ENCODE data around the gene PTGER3.
A peak's percentile ranks its signal among the peaks of the same experiment; 100 is the strongest.
"Not testable (repeated sequence)": the region's sequence is repeated elsewhere in the genome, so short reads cannot be mapped to it uniquely, and the experiment has no call there.

PTGER3 gene

DNA sequence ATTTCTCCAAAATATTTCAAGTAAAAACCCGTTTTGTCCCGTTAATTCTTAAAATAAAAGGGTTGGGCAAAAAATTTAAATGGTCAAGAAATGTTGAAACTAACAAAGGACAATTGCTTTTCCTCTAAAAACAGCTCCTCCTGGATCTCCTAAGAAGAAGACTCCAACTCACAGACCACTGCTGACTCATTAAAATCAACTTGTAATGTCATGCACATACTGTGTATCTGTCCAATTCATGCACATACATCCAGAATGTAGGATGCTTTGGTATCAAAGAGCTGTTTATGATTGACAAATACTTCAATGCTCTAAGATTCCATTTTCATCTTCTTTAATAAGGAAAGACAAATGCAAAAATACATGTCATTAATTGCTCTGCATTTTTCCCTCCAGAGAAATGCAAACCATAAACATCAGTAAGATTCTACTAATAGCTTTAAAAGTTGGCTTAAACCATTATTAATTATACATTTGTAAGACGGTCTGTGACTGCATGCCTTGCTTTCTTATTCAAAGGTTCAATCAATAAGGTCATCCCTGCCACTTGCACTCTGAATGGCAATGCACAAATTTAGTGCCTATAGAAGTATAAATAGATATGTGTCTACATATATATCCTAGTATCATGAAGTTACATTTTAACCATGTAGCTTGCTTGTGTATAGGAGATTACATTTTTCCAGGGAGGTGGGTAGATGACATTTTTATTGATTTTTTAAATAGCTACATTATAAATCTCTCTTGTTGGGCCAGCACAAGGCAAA is 44.7 kb downstream of the PTGER3 start:
- no peak for DNase-seq (ENCODE audit: low read depth, low spot score)

GRCh38 chr1:71001624-71002023 is 46.0 kb downstream of the PTGER3 start:
- no peak for DNase-seq (ENCODE audit: low read depth, low spot score)

GRCh38 chr1:70997793-70998192 is 49.8 kb downstream of the PTGER3 start:
- no peak for DNase-seq (ENCODE audit: low read depth, low spot score)

DNA sequence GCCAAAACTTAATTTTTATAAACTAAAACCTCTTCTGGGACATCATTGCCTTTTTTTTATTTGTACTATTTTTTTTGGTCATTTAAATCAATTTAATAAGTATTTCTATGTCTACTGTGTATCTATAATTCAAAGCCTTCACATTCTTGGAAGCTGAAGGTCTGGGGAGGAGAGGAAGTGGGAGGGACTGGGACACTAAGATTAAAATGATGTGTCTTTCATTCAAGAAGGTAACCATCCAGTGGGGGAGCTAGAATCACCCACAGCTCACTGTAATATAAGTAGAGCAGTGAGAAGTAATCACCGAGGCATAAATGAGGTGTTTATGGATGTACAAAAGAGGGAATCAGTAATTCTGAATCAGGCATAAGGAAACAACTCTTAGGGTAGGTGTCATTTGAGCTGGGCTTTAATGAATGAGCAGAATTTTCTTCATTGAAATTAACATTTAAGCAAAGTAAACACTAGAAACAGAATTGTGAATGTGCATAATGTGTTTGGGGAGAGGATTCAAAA is 52.8 kb downstream of the PTGER3 start:
- no peak for DNase-seq (ENCODE audit: low read depth, low spot score)

DNA sequence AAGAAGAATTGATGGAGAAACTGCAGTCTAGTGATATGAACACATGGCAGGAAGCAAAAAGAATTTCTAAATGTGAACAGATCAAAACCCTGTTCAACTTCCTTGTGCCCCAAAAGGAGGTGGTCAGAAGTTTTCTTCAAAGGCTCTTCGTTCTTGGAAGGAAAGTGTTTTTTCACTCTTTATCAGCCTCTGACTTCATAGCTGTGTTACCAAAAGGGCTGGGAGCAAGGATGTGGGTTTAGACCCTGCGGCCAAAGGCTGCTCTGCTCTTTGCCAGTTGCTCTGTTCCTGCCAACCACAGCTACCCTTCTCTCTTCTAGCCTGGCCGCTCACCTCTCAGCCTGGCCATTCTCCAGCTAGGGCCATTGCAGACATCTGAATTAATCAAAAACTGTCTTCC is 53.8 kb downstream of the PTGER3 start:
- no peak for DNase-seq (ENCODE audit: low read depth, low spot score)

- DNase-seq (ENCODE audit: low read depth, low spot score): no peak
These were observed 55.1 kb downstream of the PTGER3 start for GRCh38 chr1:70992521-70992920.

DNA sequence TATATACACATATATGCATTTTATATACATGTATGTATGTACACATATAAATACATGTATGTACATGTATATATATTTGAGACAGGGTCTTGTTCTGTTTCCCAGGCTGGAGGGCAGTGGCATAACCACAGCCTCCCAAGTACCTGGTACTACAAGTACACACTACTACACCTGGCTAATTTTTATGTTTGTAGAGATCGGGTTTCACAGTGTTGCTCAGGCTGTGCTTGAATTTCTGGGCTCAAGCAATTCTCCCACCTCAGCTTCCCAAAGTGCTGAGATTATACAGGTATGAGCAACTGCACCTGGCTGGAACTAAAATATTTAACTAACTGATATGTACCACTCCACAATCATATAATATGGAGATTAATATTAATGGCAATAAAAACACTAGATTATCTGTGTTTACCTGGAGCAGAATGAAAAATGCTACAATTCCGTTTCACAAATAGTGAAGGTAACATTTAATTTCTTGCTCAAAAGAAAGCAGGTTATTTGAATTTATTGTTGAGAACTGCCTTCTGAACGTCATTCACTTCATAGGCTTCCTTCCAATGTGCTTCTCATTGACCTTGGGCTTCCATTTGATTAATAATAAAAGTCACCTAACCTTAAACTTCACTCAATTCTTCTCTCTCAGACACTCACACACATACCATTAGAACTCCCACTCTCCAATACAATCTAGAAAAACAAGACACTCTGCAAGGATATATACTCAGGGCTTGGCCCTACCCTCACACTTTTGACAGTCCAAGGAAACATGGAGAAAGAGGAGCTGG is 57.0 kb downstream of the PTGER3 start:
- no peak for DNase-seq (ENCODE audit: low read depth, low spot score)

- DNase-seq (ENCODE audit: low read depth, low spot score): no peak
These were observed 60.1 kb downstream of the PTGER3 start for GRCh38 chr1:70987497-70987896.

- not testable (repeated sequence) for DNase-seq (ENCODE audit: low read depth, low spot score)
These were observed 61.8 kb downstream of the PTGER3 start for GRCh38 chr1:70985776-70986225.

DNA sequence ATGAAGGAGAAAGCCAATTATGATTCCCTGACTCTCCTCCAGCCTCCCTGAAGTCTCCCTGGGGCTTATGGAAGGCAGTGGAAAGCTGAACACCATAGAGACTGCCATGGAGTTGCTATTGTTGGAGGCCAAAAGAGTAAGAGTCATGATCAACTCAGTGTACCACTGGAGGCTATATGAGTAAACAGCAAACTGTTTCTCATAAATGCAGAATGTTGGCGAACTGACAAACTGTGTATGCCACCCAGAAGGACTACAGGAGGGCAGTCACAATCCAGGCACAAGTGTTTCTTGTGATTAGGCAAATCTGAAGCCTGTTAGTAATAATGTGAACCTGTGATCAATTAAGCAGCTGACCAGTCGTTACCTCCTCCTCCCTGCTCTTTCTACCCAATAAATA is 62.3 kb downstream of the PTGER3 start:
- not testable (repeated sequence) for DNase-seq (ENCODE audit: low read depth, low spot score)

GRCh38 chr1:70980361-70980760 is 67.3 kb downstream of the PTGER3 start:
- no peak for DNase-seq (ENCODE audit: low read depth, low spot score)

GRCh38 chr1:70979881-70980280 is 67.7 kb downstream of the PTGER3 start:
- no peak for DNase-seq (ENCODE audit: low read depth, low spot score)

DNA sequence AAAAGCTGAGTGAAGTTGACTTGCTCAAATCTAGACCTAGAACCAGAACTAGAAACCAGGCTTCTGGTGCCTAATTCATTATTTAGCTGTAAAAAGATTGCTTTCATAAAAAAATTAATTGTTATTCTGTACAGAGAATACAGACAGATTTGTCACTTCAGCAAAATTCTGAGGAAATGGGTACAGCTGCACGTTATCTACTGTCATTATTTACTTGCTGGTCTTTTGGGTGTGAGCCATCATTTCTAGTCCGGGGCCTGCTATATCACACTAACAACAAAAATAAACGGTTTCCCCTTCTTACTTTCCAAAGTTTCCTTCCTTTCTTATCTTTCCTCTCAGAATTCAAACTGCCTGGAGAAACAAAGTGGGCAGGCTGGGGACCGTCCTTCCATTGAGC is 68.3 kb downstream of the PTGER3 start:
- DNase-seq (ENCODE audit: low read depth, low spot score): no peak

GRCh38 chr1:70978623-70979022 is 69.0 kb downstream of the PTGER3 start:
- no peak for DNase-seq (ENCODE audit: low read depth, low spot score)

DNA sequence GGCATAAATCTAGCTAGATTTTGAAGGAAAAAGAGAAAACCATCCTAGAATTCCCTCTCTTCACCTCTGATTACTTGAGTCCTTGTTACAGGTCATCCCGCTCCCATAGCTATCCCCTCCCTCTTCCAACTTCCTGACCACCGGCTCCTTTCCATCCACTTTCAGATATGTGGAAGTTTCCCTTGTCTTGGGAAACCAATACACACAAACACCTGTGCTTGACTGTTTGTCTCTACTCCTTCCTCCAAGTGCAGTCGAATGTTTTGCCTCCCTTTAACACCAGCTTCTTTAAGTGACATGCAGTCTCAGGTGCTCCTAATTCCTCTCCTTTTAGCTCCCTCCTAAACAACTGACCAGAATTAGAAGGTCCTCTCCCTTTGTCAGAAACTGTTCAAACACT is 70.0 kb downstream of the PTGER3 start:
- DNase-seq (ENCODE audit: low read depth, low spot score): no peak

- no peak for DNase-seq (ENCODE audit: low read depth, low spot score)
These were observed 70.6 kb downstream of the PTGER3 start for GRCh38 chr1:70977041-70977440.

- DNase-seq (ENCODE audit: low read depth, low spot score): no peak
These were observed 73.9 kb downstream of the PTGER3 start for GRCh38 chr1:70973754-70974153.

DNA sequence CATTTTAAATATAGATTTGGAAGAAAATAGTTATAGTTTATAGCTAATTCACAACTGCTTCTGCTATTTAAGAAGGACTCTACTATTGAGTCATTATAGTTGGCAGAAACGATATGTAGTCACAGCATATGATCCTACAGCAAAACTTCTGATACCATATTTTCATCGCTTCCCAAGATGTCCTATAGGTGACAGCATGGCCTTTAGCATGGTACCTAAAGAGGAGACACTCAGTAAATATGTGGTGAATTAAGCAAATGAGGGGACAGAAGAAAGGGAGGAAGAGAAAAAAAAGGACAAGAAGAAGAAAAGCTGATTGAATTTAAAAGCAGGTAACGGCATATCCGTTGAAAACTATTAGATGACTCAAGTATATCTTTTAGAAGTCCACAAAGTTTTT is 77.2 kb downstream of the PTGER3 start:
- DNase-seq (ENCODE audit: low read depth, low spot score): no peak

- no peak for DNase-seq (ENCODE audit: low read depth, low spot score)
These were observed 81.5 kb downstream of the PTGER3 start for GRCh38 chr1:70966018-70966638.

- DNase-seq (ENCODE audit: low read depth, low spot score): peak; percentile 5
These were observed 84.2 kb downstream of the PTGER3 start for GRCh38 chr1:70963374-70963773.

- DNase-seq (ENCODE audit: low read depth, low spot score): no peak
These were observed 86.1 kb downstream of the PTGER3 start for GRCh38 chr1:70961374-70961975.
